ENCODE data around the gene VAMP2. TPM values are rescaled to one million over a fixed set of nuclear protein-coding genes. Genes with fewer than 3 reads are reported as not detected.
A peak's percentile ranks its signal among the peaks of the same experiment; 100 is the strongest.

Gene VAMP2
- total and polyA plus RNA-seq, 10 of the 15 experiments (the other 5 are each of a cell fraction or from before 2014, with no cell fraction given): 3.0 to 35.2 (median 25.0) TPM

DNA sequence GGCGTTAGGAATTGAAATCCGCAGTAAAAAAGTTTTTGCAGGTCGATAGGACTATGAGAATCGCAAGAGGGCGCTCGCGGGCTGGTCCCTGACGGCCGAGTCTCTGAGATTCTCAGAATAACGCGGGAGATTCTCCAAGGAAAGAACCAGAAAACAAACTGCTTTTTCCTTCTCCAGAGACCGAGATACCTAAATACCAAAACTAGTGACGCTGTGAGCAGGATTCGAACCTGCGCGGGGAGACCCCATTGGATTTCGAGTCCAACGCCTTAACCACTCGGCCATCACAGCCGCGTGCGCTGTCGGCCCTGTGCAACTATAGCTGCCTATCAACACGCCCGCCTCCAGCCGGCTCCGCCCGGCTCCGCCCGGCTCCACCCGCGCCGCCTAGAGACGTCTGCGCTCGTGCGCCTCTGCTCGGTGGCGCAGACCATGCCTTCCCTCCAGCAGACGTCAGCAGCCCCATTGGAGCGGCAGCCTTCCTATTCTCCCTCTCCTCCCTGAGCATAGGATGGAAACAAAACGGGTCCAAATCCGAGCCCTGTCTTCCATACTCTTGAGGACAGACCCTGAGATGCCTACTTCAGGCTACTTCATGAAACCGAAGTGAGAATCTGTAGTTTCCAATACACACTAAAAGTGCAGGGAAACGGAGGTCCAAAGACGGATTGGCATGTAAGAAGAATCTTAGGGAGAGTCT, 23.9 kb downstream of the VAMP2 start (continued):
- TF ChIP-seq RB1 (IDR thresholded peaks at IDR 0.05; ENCODE audit: borderline replicate concordance) (peak; percentile 96; the same call in 1 of the 2 replicates), CHD1 (IDR thresholded peaks at IDR 0.05; ENCODE audit: low read depth, low read length) (0 out of 2 replicates have a peak, but pooled peaks have one; percentile 48), SIX5 (IDR thresholded peaks at IDR 0.05; ENCODE audit: low read depth, low read length, severe bottlenecking) (no peak), IKZF1 (conservative IDR thresholded peaks at IDR 0.05) (peak; percentile 96), ETV6 (conservative IDR thresholded peaks at IDR 0.05 in 1 of 2, IDR thresholded peaks at IDR 0.05 in 1 of 2; ENCODE audit: borderline replicate concordance in 1 of 2, low read depth in 1 of 2) (0 out of 4 replicates have a peak, but pooled peaks of 1 of the 2 experiments have one; percentile 41), IRF5 (IDR thresholded peaks at IDR 0.05; ENCODE audit: borderline replicate concordance) (no peak; the same call in 1 of the 2 replicates), ZNF384 (IDR thresholded peaks at IDR 0.05; ENCODE audit: borderline replicate concordance, low read depth, low read length) (no peak), YY1 (IDR thresholded peaks at IDR 0.05; ENCODE audit: low read depth, low read length) (peak; percentile 77; the same call in 1 of the 2 replicates), BCL11A (IDR thresholded peaks at IDR 0.05; ENCODE audit: low read depth, low read length) (no peak), HDGF (IDR thresholded peaks at IDR 0.05) (no peak), KLF5 (IDR thresholded peaks at IDR 0.05; ENCODE audit: partially characterized antibody) (peak; percentile 78), JUND (IDR thresholded peaks at IDR 0.05; ENCODE audit: low read depth, low read length) (no peak), POLR2AphosphoS5 (IDR thresholded peaks at IDR 0.05; ENCODE audit: low read length) (peak; percentile 82), CEBPZ (IDR thresholded peaks at IDR 0.05; ENCODE audit: low read depth, low read length) (no peak), TBL1XR1 (IDR thresholded peaks at IDR 0.05; ENCODE audit: low read depth, low read length) (peak; percentile 75; the same call in 1 of the 2 replicates), STAT1 (conservative IDR thresholded peaks at IDR 0.05) (peak; percentile 83; the same call in 1 of the 2 replicates), GATAD2B (conservative IDR thresholded peaks at IDR 0.05; ENCODE audit: low read depth) (0 out of 2 replicates have a peak, but pooled peaks have one; percentile 41), ZBTB33 (IDR thresholded peaks at IDR 0.05) (no peak), NFIC (IDR thresholded peaks at IDR 0.05; ENCODE audit: low read depth, low read length) (no peak), ZNF217 (IDR thresholded peaks at IDR 0.05) (peak; percentile 84)

Data from GM12878 (cell line).